T-helper 2 cell treated with Interferon-gamma antibody and Interleukin-4, amounts not matched to agents 5 μg/mL and 100 μg/mL, for 36 hours (primary cell): ENCODE measurements around the gene TAF4.

Experiments used
- DNase-seq: peaks from one replicate; pipeline ENCODE4 v3.0.0; 2021; ENCODE audit warnings: low spot score
- H3K27ac Mint-ChIP-seq: one replicate; pipeline ENCODE4 v1.8.0; 2021; ENCODE audit warnings: mild to moderate bottlenecking, mixed read lengths
- H3K27me3 Mint-ChIP-seq: one replicate; pipeline ENCODE4 v1.8.0; 2021; ENCODE audit warnings: low read depth, mixed read lengths
- H3K36me3 Mint-ChIP-seq: one replicate; pipeline ENCODE4 v1.8.0; 2021; ENCODE audit warnings: low read depth, mixed read lengths
- H3K4me1 Mint-ChIP-seq: one replicate; pipeline ENCODE4 v1.8.0; 2021; ENCODE audit warnings: low read depth, mixed read lengths
- H3K4me3 Mint-ChIP-seq: one replicate; pipeline ENCODE4 v1.8.0; 2022; ENCODE audit warnings: mild to moderate bottlenecking, moderate library complexity, mixed read lengths
- H3K9me3 Mint-ChIP-seq: one replicate; pipeline ENCODE4 v1.8.0; 2021; ENCODE audit warnings: mixed read lengths

The TAF4 gene

GRCh38 chr20:62020935-62021701 is 44.6 kb downstream of the TAF4 start:
- Mint-ChIP-seq H3K27ac (no peak overlapping the region), H3K9me3 (no peaks in the 10 kb centered on the region), H3K4me1 (peaks cover 7% of the 10 kb centered on the region), H3K4me3 (no peak overlapping the region), H3K36me3 (peaks cover 2% of the 10 kb centered on the region), H3K27me3 (no peaks in the 10 kb centered on the region)
- no peak for DNase-seq

GRCh38 chr20:62019881-62020492 is 45.7 kb downstream of the TAF4 start:
- Mint-ChIP-seq H3K4me1 (no peaks in the 10 kb centered on the region), H3K27ac (no peak overlapping the region), H3K36me3 (no peaks in the 10 kb centered on the region), H3K9me3 (no peaks in the 10 kb centered on the region), H3K27me3 (no peaks in the 10 kb centered on the region), H3K4me3 (no peak overlapping the region)
- DNase-seq: no peak

DNA sequence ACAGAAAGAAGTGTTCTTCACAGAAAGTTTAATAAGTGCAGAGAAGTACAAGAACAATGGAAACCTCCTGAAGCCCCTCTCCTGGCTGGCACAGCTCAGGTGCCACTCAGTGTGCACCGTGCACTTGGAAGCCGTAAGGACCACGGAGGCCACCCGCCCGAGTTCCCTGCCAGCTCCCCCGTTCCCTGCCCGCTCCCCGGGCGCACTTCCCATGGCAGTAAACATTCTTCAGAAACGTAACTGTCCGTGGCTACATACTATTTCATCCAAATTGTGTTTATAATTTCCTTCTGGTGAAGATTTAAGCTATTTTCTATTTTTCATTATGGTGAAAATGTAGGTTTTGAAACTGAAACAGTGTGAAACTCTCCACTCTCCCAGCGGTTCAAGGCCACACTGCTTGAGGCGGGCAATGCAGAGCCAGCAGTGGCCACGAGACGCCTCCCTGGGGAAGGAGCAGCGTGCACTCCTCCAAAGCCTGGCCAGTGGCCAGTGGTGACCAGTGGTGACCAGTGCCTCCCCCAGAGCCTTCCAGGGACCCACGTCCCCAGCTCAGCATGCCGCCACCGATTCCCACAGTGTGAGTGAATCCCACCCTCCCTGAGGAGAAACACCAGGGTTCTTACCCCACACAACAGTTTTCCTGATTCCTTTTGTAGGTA is 46.4 kb downstream of the TAF4 start:
- H3K27ac Mint-ChIP-seq: no peak overlapping the region
- no peaks in the 10 kb centered on the region for H3K36me3 Mint-ChIP-seq
- H3K9me3 Mint-ChIP-seq: no peaks in the 10 kb centered on the region
- H3K27me3 Mint-ChIP-seq: no peaks in the 10 kb centered on the region
- H3K4me1 Mint-ChIP-seq: no peaks in the 10 kb centered on the region
- DNase-seq: no peak
- H3K4me3 Mint-ChIP-seq: no peak overlapping the region

DNA sequence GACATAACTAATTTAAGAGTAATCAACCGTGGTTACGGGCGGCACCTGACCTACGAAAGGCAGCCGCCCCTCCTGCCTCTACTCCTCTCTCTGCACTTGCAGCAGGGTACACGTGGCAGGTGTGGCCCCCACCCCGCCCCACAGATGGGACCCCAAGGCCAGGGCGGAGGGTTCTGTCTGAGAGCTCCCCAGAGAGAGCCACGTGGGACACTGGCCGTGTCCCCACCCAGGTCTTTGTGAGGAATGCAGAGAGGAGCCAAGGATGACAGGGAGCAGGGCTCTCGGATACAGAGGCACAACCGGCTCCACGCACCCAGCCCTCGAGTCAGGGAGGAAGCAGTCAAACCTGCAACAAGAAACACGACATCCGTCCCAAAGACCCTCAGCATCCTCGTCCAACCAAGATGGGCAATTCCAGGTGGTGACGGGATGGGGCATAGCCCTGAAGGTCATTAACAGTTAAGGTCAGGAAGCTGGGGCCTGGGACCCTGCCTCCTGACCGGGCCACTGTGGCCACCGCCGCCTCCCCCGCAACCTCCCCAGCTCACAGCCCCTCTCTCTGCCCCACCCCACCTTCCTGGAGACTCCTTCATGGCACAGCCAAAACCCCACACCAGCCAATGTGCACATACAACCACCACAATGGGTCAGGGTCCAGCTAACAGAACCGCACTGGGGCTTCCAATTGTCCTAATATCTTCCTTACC is 47.1 kb downstream of the TAF4 start:
- Mint-ChIP-seq H3K27ac (no peak overlapping the region), H3K4me1 (no peaks in the 10 kb centered on the region)

DNA sequence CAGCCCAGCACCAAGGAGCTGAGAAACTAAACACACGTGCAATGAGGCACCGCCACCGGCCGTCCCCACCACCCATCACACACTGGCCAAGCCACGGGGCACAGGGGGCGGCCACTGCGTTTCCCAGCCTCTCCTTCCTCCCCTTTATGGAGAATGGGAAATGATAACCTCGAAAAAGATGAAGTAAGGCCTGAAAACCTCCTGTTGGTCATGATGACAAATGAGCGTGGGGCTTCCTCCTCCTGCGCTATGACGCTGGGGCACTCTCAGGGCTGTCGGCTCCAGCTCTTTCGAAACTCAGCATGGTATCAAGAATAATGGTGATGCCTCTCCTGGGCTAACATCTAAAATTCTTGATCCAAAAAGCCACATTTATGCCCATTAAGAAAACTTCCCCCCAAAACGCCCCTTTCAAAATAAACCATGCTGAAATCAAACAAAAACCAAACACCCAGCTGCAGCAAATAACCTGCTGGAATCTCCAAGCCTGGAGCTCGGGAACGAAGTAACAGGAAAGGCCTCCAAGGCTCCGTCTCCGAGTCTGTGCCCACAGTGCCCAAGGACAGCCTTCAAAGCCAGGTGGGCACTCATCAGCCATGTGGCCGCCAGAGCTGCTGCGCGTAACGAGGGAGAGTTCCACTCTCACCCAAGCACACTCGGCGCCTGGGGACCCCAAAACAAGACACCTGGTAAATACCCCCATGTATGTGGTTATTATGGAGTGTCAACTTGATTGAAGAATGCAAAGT is 50.0 kb downstream of the TAF4 start:
- H3K36me3 Mint-ChIP-seq: peaks cover 8% of the 10 kb centered on the region
- H3K9me3 Mint-ChIP-seq: no peaks in the 10 kb centered on the region
- no peak for DNase-seq
- H3K27ac Mint-ChIP-seq: no peak overlapping the region
- no peaks in the 10 kb centered on the region for H3K27me3 Mint-ChIP-seq
- H3K4me1 Mint-ChIP-seq: peaks cover 5% of the 10 kb centered on the region
- no peak overlapping the region for H3K4me3 Mint-ChIP-seq

More for the DNA sequence above, 47.1 kb downstream of the TAF4 start:
- no peak for DNase-seq
- no peaks in the 10 kb centered on the region for H3K36me3 Mint-ChIP-seq
- H3K4me3 Mint-ChIP-seq: no peak overlapping the region
- H3K27me3 Mint-ChIP-seq: no peaks in the 10 kb centered on the region
- H3K9me3 Mint-ChIP-seq: no peaks in the 10 kb centered on the region

- Mint-ChIP-seq H3K4me3 (no peak overlapping the region), H3K4me1 (peaks cover 5% of the 10 kb centered on the region), H3K9me3 (no peaks in the 10 kb centered on the region), H3K27me3 (no peaks in the 10 kb centered on the region), H3K27ac (no peak overlapping the region), H3K36me3 (peaks cover 8% of the 10 kb centered on the region)
- no peak for DNase-seq
Observed at GRCh38 chr20:62014889-62015537, 50.7 kb downstream of the TAF4 start.

- Mint-ChIP-seq H3K27me3 (no peaks in the 10 kb centered on the region), H3K27ac (no peak overlapping the region), H3K9me3 (no peaks in the 10 kb centered on the region), H3K4me3 (no peak overlapping the region), H3K36me3 (peaks cover 8% of the 10 kb centered on the region), H3K4me1 (peaks cover 5% of the 10 kb centered on the region)
- no peak for DNase-seq
Observed at GRCh38 chr20:62014488-62014775, 51.2 kb downstream of the TAF4 start.

DNA sequence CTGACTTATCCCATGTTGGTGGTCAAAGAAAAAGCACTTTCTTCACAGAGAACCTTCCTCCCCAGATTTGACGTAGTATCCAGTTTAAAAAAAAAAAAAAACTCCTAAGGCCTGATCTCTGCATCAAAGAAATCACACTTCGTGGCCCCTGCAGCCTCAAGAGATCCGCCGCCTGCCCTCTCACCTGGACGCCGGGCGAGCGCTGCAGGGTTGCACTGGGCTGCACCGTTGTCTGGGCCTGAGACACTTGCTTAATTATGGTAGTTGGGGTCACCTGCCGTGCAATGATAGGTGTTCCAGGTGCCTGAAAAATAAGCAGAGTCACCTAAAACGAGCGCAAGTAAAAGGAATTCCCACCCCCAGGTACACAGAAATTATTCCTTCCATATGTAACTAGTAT is 53.0 kb downstream of the TAF4 start:
- Mint-ChIP-seq H3K27ac (no peak overlapping the region), H3K4me3 (no peak overlapping the region), H3K27me3 (no peaks in the 10 kb centered on the region), H3K9me3 (no peaks in the 10 kb centered on the region), H3K4me1 (peaks cover 5% of the 10 kb centered on the region), H3K36me3 (peaks cover 21% of the 10 kb centered on the region)
- no peak for DNase-seq

GRCh38 chr20:62011938-62012534 is 53.6 kb downstream of the TAF4 start:
- H3K4me1 Mint-ChIP-seq: peaks cover 5% of the 10 kb centered on the region
- no peaks in the 10 kb centered on the region for H3K9me3 Mint-ChIP-seq
- DNase-seq: no peak
- H3K4me3 Mint-ChIP-seq: no peak overlapping the region
- no peaks in the 10 kb centered on the region for H3K27me3 Mint-ChIP-seq
- H3K27ac Mint-ChIP-seq: no peak overlapping the region
- H3K36me3 Mint-ChIP-seq: peaks cover 27% of the 10 kb centered on the region

DNA sequence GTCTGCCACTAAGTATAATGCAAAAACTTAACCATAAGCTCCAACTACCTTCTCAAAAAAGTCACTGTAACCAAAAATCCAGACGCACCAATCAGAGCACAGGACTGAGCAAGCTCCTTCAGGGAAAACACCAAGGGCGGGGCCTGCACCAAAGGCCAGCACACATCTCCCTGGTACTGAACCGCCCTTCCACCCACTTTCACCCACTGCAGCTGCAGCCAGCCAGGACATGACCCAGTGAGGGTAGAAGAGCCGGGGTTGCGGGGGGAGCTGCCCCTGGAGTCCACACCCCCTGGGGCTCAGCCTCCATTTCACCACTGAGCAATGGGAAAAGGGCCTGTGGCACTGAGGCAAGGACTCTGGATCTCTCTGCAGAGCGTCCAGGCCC is 54.3 kb downstream of the TAF4 start:
- peaks cover 5% of the 10 kb centered on the region for H3K4me1 Mint-ChIP-seq
- H3K27me3 Mint-ChIP-seq: no peaks in the 10 kb centered on the region
- peaks cover 28% of the 10 kb centered on the region for H3K36me3 Mint-ChIP-seq
- H3K9me3 Mint-ChIP-seq: no peaks in the 10 kb centered on the region
- no peak overlapping the region for H3K4me3 Mint-ChIP-seq
- DNase-seq: no peak
- H3K27ac Mint-ChIP-seq: peak overlapping the region; percentile 49

GRCh38 chr20:62010551-62011402 is 54.9 kb downstream of the TAF4 start:
- Mint-ChIP-seq H3K4me3 (no peak overlapping the region), H3K9me3 (no peaks in the 10 kb centered on the region), H3K27ac (peak overlapping the region; percentile 49), H3K4me1 (peaks cover 5% of the 10 kb centered on the region), H3K27me3 (no peaks in the 10 kb centered on the region), H3K36me3 (peaks cover 31% of the 10 kb centered on the region)
- peak; percentile 22 for DNase-seq

DNA sequence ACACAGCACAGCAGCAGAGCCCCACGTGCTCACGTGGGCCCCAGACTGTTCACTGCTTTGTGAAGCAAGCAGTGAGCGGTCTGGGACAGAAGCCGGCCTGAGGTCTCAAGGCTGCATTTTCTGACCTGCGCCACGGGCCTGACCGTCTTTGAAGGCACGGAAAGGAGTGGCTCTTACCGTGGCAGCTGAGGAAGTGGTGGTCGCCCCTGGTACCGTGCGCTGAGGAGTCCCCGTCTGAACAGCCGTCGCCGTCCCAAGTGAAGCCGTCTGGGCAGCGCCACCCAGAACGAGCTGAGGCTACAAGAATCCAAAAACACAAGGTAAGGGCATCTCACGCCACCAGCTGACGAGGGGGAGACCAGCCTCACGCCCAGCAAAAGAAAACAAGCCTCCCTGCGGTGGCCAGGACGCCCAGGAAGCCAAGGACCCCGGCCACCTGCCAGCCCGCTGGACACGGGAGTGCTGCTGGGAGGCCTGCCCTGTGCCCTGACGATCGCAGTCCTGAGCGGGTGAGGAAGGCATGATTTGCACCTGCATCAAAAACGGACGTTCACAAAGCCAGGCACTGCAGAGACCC is 55.7 kb downstream of the TAF4 start:
- Mint-ChIP-seq H3K4me3 (no peak overlapping the region), H3K27ac (no peak overlapping the region), H3K9me3 (no peaks in the 10 kb centered on the region), H3K27me3 (no peaks in the 10 kb centered on the region), H3K4me1 (peaks cover 5% of the 10 kb centered on the region), H3K36me3 (peaks cover 32% of the 10 kb centered on the region)
- DNase-seq: no peak
